Measurements from ENCODE around the gene SHH.

DNA sequence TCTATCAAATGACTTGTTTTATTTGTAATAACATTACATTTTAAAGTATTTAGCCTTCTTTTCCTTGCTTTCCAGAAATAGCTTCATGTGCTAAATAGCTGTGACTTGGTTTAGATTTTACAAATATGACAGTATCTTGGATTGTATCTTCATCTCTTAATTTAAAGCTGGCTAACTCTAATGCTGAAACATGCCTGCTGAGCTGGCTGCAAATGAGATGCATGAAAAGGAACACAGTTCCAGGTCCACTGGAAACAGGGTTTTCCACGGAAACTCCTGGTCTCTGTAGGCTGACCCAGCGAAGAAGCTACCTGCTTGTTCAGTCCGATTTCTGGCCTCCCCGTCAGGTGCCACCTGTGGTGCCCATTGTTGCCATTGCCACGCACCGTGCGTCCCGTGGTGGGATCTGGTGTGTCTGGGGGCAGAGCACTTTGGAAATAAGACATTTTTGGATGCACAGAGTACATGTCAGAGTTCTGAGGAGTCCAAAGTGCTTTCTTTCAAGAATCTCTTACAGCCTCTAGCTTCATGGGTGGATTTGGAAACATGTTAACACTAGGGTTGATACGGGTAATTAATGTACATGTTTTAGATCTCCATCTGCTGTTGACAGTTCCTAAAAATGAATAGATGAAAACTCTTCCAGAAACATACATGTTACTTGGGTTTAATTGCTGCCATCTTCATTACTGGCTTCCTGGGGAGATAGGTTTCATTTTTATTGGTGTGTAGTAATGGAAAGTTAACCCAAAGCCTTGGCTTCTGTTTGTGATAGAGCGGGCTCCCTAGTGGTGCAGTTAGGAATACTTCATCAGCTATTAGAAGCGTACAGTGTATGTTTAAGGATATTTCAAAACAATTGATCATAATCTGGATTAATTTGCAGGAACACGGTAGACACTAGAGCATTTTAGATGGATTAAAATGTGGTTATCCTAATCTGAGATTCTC lies 45.0 kb downstream of the SHH start:
- TF ChIP-seq, protein P1, sequence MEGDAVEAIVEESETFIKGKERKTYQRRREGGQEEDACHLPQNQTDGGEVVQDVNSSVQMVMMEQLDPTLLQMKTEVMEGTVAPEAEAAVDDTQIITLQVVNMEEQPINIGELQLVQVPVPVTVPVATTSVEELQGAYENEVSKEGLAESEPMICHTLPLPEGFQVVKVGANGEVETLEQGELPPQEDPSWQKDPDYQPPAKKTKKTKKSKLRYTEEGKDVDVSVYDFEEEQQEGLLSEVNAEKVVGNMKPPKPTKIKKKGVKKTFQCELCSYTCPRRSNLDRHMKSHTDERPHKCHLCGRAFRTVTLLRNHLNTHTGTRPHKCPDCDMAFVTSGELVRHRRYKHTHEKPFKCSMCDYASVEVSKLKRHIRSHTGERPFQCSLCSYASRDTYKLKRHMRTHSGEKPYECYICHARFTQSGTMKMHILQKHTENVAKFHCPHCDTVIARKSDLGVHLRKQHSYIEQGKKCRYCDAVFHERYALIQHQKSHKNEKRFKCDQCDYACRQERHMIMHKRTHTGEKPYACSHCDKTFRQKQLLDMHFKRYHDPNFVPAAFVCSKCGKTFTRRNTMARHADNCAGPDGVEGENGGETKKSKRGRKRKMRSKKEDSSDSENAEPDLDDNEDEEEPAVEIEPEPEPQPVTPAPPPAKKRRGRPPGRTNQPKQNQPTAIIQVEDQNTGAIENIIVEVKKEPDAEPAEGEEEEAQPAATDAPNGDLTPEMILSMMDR (IDR thresholded peaks at IDR 0.05): no peak
- TF ChIP-seq ZFX (IDR thresholded peaks at IDR 0.05; ENCODE audit: borderline replicate concordance): no peak
